K562 (cell line): ENCODE results near the gene IL12RB2. TPM values are rescaled to one million over a fixed set of nuclear protein-coding genes. Genes with fewer than 3 reads are reported as not detected.

Source experiments
- ATAC-seq: fragments of 200-7000 bp; cut with Tn5 transposase; 3 replicates; pipeline ENCODE4 v1.9.1; 2020; ENCODE audit warnings: moderate library complexity
- BruUV-seq: library from RNA; stranded (reverse); fragments of 400-500 nt; replicated peaks from 2 replicates; lab custom pipeline; 2021; lab: Mats Ljungman, UMichigan
- CTCF ChIA-PET: fragments of 300-600 bp; formaldehyde crosslinking; extraction: SDS; loops from one replicate; lab custom pipeline; 2021; ENCODE audit warnings: low intra/inter-chr PET ratio; lab: Yijun Ruan, JAX
- POLR2A ChIA-PET: fragments of 300-600, 350-650 bp; sonication (Branson Sonifier 250); formaldehyde crosslinking; extraction: SDS; loops from one replicate; lab custom pipeline; 2021; ENCODE audit warnings: antibody characterized with exemption, inconsistent platforms; lab: Yijun Ruan, JAX
- DNase-seq, 4 experiments: peaks; one replicate each; pipeline versions ENCODE4 v3.0.0 to v3.0.0-alpha.2; 2011 to 2018; ENCODE audit warnings: low spot score in 3 of 4, mixed read lengths in 3 of 4; ENCODE audit errors: extremely low read depth in 1 of 4
- FAIRE-seq: peaks from 2 replicates; lab custom pipeline; 2011; peaks lifted over from hg19 to GRCh38; lab: Jason Lieb, UNC
- H2AFZ ChIP-seq: 2 replicates; pipeline ENCODE4 v1.6.0; 2011; ENCODE audit warnings: low read depth, low read length, control low read depth, inconsistent platforms
- H3K27ac ChIP-seq: fragments of 200-600 bp; 3 replicates; pipeline ENCODE4 v1.8.0; 2011; ENCODE audit warnings: low read depth, mild to moderate bottlenecking, control low read depth, inconsistent platforms, low read length, moderate library complexity, mixed read lengths; ENCODE audit errors: extremely low read depth
- H3K27me3 ChIP-seq, 2 experiments: fragments of 300-600 bp in 1 of 2; 2 replicates in 1 of 2; 3 replicates in 1 of 2; pipeline versions ENCODE4 v1.6.0 to v1.8.0; 2011; ENCODE audit warnings: inconsistent platforms in 2 of 2, low read length in 2 of 2, mild to moderate bottlenecking in 1 of 2, mixed read lengths in 1 of 2, moderate library complexity in 1 of 2; ENCODE audit not compliant: control insufficient read depth in 2 of 2, insufficient read depth in 2 of 2
- H3K36me3 ChIP-seq: fragments of 300-600 bp; 3 replicates; pipeline ENCODE4 v1.8.0; 2011; ENCODE audit warnings: mild to moderate bottlenecking, low read length, inconsistent platforms; ENCODE audit not compliant: control insufficient read depth, insufficient read depth
- H3K4me1 ChIP-seq, 2 experiments: fragments of 200-600 bp in 1 of 2; replicated peaks in 1 of 2; 2 replicates in 1 of 2; 3 replicates in 1 of 2; pipeline versions ENCODE4 v1.5.1 to v1.8.0; 2011; ENCODE audit warnings: inconsistent platforms in 2 of 2, low read length in 2 of 2, mild to moderate bottlenecking in 1 of 2, mixed read lengths in 1 of 2, moderate library complexity in 1 of 2; ENCODE audit not compliant: control insufficient read depth in 2 of 2, insufficient read depth in 2 of 2
- H3K4me2 ChIP-seq: 2 replicates; pipeline ENCODE4 v1.6.1; 2011; ENCODE audit warnings: low read length, control low read depth, inconsistent platforms, mixed read lengths; ENCODE audit not compliant: insufficient read depth
- H3K4me3 ChIP-seq: fragments of 200-600 bp; sonication (generic), shearing (Covaris generic); 2 replicates; pipeline ENCODE4 v1.5.1; 2016; ENCODE audit warnings: control low read depth, inconsistent platforms
- H3K79me2 ChIP-seq: fragments of 200-600 bp; 3 replicates; pipeline ENCODE4 v1.8.0; 2011; ENCODE audit warnings: low read length, inconsistent platforms; ENCODE audit not compliant: control insufficient read depth, insufficient read depth
- H3K9ac ChIP-seq, 2 experiments: 2 replicates each; pipeline versions ENCODE4 v1.6.0 to v1.6.1; 2011; ENCODE audit warnings: low read depth in 2 of 2, low read length in 2 of 2, control low read depth in 1 of 2, inconsistent platforms in 1 of 2, mild to moderate bottlenecking in 1 of 2, mixed read lengths in 1 of 2; ENCODE audit not compliant: insufficient read depth in 1 of 2
- H3K9me1 ChIP-seq: one replicate; pipeline ENCODE4 v1.6.0; 2011; ENCODE audit warnings: inconsistent platforms, mild to moderate bottlenecking, low read length, moderate library complexity; ENCODE audit not compliant: control insufficient read depth, insufficient read depth
- H3K9me3 ChIP-seq: replicated peaks from 2 replicates; pipeline ENCODE4 v1.5.1; 2011; ENCODE audit warnings: low read depth, low read length, inconsistent platforms; ENCODE audit not compliant: control insufficient read depth, insufficient read depth
- H4K20me1 ChIP-seq: replicated peaks from 2 replicates; pipeline ENCODE4 v1.6.1; 2011; ENCODE audit warnings: low read length, inconsistent platforms, mixed read lengths; ENCODE audit not compliant: control insufficient read depth, insufficient read depth
- ARHGAP35 ChIP-seq: fragments of 450-650 bp; IDR thresholded peaks from 2 replicates; pipeline ENCODE4 v1.6.1; 2018; ENCODE audit not compliant: partially characterized antibody
- BHLHE40 ChIP-seq: IDR thresholded peaks from 2 replicates; pipeline ENCODE4 v1.6.1; 2011; ENCODE audit warnings: low read length, improper control_type of control experiment
- CHD1 ChIP-seq: fragments of 200-600 bp; sonication (generic); IDR thresholded peaks from one replicate; pipeline ENCODE4 v1.6.1; 2012; ENCODE audit warnings: mild to moderate bottlenecking, moderate library complexity, low read length, inconsistent platforms
- FOS ChIP-seq: IDR thresholded peaks from 3 replicates; pipeline ENCODE4 v1.6.1; 2011; ENCODE audit not compliant: insufficient read length; ENCODE audit errors: extremely low read depth
- GTF2F1 ChIP-seq: IDR thresholded peaks from 2 replicates; pipeline ENCODE4 v1.6.1; 2011; ENCODE audit warnings: low read depth, low read length, improper control_type of control experiment
- HINFP ChIP-seq: fragments of 450-650 bp; conservative IDR thresholded peaks from 2 replicates; pipeline ENCODE4 v1.6.1; 2016; ENCODE audit warnings: missing genetic modification characterization, low read depth, mild to moderate bottlenecking, control low read depth, missing compliant biosample characterization
- KAT2B ChIP-seq: IDR thresholded peaks from one replicate; pipeline ENCODE4 v1.6.1; 2012; ENCODE audit warnings: low read depth, mild to moderate bottlenecking, control low read depth, inconsistent platforms, low read length, moderate library complexity
- KDM4B ChIP-seq, 2 experiments: fragments of 450-650 bp in 1 of 2; sonication (generic) in 1 of 2; IDR thresholded peaks; 2 replicates each; pipeline ENCODE4 v1.6.1; 2016 to 2017; ENCODE audit warnings: borderline replicate concordance in 2 of 2, antibody characterized with exemption in 1 of 2, low read depth in 1 of 2, mild to moderate bottlenecking in 1 of 2
- MECOM ChIP-seq: fragments of 250-450 bp; sonication (Bioruptor Pico); IDR thresholded peaks from 2 replicates; pipeline ENCODE4 v1.8.0; 2022; ENCODE audit warnings: inconsistent platforms
- RAD51 ChIP-seq: fragments of 450-650 bp; IDR thresholded peaks from 2 replicates; pipeline ENCODE4 v1.7.1; 2016; ENCODE audit warnings: low read depth, mild to moderate bottlenecking, borderline replicate concordance
- U2AF1 ChIP-seq: fragments of 200-400 bp; formaldehyde crosslinking; optimal IDR thresholded peaks from 2 replicates; pipeline ENCODE3; 2017; ENCODE audit warnings: mild to moderate bottlenecking, low read depth, low read length, moderate library complexity
- ZC3H4 ChIP-seq: sonication (generic); formaldehyde crosslinking; IDR thresholded peaks from 2 replicates; pipeline ENCODE4 v1.9.0; 2021; ENCODE audit warnings: missing genetic modification reagents, borderline replicate concordance
- ZNF316 ChIP-seq: fragments of 450-650 bp; IDR thresholded peaks from 2 replicates; pipeline ENCODE4 v1.6.1; 2016
- ZNF584 ChIP-seq: fragments of 200-800 bp; sonication (Bioruptor generic); IDR thresholded peaks from 2 replicates; pipeline ENCODE4 v1.6.1; 2016; ENCODE audit warnings: low read depth, mild to moderate bottlenecking, missing genetic modification characterization, missing compliant biosample characterization
- ZNF668 ChIP-seq: fragments of 250-450 bp; sonication (Bioruptor Pico); IDR thresholded peaks from 2 replicates; pipeline ENCODE4 v1.8.0; 2022; ENCODE audit warnings: mild to moderate bottlenecking, inconsistent platforms
- ZNF77 ChIP-seq: fragments of 250-450 bp; sonication (Bioruptor Pico); IDR thresholded peaks from 2 replicates; pipeline ENCODE4 v1.5.0; 2020
- WGBS: fragments of 100-300 bp; shearing (Covaris generic); methylation state at CpG from one replicate; pipeline ENCODE4 v1.1.6; 2016; ENCODE audit warnings: low coverage, mixed read lengths; ENCODE audit not compliant: insufficient coverage; ENCODE audit errors: missing lambda C conversion rate; 5-methylcytosine and 5-hydroxymethylcytosine counted together
- in situ Hi-C: fragments of 300-500 bp; cut with MboI; formaldehyde crosslinking; loops from 4 replicates; pipeline ENCODE4 v1.15.0; 2018; ENCODE audit warnings: inconsistent platforms, mixed read lengths
- intact Hi-C: fragments of 100-400 bp; cut with micrococcal nuclease; formaldehyde crosslinking; loops from 2 replicates; pipeline ENCODE4 v1.14.2; 2022
- polyA plus RNA-seq, 8 experiments: library from polyadenylated mRNA; depleted of rRNA in 4 of 8; stranded (reverse) in 5 of 8; unstranded in 3 of 8; fragments of >200 nt; fragmentation: Nextera tagmentation in 2 of 8; fragmentation: Illumina TruSeq in 1 of 8; extraction: Ambion mirVana in 2 of 8; extraction: Trizol in 1 of 8; gene quantifications; 2 replicates each; pipeline versions ENCODE4 v1.2.1 to v1.2.3, GENCODE V29; 2011 to 2014; ENCODE audit warnings: inconsistent platforms in 1 of 8, missing spikeins in 1 of 8
- total RNA-seq, 7 experiments: library from RNA; depleted of rRNA in 6 of 7; stranded (reverse); fragments of >200 nt in 6 of 7; fragmentation: Illumina TruSeq in 2 of 7; extraction: Trizol in 2 of 7; gene quantifications; 2 replicates each; pipeline versions ENCODE4 v1.2.1 to v1.2.3, GENCODE V29; 2011 to 2021; ENCODE audit warnings: low replicate concordance in 1 of 7
- TF ChIP-seq, protein P1 (sequence below): IDR thresholded peaks from 2 replicates; pipeline ENCODE4 v1.6.1; 2014; ENCODE audit warnings: antibody characterized with exemption
- TF ChIP-seq, protein P2 (sequence below): fragments of 450-650 bp; IDR thresholded peaks from 2 replicates; pipeline ENCODE4 v1.6.1; 2016; ENCODE audit warnings: missing biosample characterization, missing genetic modification characterization

The IL12RB2 gene
- total and polyA plus RNA-seq, 9 of the 15 experiments (the other 6 are each of a cell fraction or from before 2014, with no cell fraction given) = 0.39 to 3.3 (median 1.9) TPM

DNA sequence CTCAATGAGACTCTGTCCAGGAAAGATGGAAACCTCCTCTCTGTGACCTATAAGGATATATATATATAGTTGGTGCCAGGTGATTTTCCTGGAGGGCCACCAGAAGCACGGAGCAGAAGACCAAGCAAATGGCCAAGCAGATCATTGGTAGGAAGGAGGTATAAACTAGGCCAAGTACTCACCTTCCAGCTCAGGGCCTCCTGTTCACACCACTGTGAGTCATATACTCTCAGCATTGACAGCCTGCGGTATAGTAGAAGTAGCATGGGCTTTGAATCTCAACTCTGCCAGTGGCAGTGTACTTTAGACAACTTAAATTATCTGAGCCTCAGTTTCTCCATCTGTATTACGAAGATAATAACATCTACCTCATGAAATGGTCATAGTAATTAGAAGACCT, 15.4 kb downstream of the IL12RB2 start:
- no TSS peak for BruUV-seq
- H4K20me1 ChIP-seq = no peaks in the 10 kb centered on the region
- ATAC-seq (no peak), FAIRE-seq (no peak), DNase-seq (no peak)
- no peaks in the 10 kb centered on the region for H3K79me2 ChIP-seq
- no peak overlapping the region for H3K9ac ChIP-seq
- H3K27me3 ChIP-seq = no peaks in the 10 kb centered on the region
- 21% methylated on average over 3 of the region's 3 CpGs for WGBS
- no peaks in the 10 kb centered on the region for H3K9me1 ChIP-seq
- no peak for TF ChIP-seq RAD51
- TF ChIP-seq ZC3H4 (CRISPR knock-in tag) = no peak
- no peak for TF ChIP-seq HINFP
- no peak for TF ChIP-seq KDM4B (IDR thresholded peaks at IDR 0.05; ENCODE audit: borderline replicate concordance in 2 of 2, low read depth in 1 of 2)
- no peak for TF ChIP-seq FOS
- no peak for TF ChIP-seq ZNF316
- TF ChIP-seq BHLHE40 = no peak
- no peak for TF ChIP-seq KAT2B
- no peak for TF ChIP-seq CHD1
- TF ChIP-seq U2AF1 = no peak
- TF ChIP-seq MECOM (CRISPR knock-in tag) = no peak
- TF ChIP-seq, protein P1, sequence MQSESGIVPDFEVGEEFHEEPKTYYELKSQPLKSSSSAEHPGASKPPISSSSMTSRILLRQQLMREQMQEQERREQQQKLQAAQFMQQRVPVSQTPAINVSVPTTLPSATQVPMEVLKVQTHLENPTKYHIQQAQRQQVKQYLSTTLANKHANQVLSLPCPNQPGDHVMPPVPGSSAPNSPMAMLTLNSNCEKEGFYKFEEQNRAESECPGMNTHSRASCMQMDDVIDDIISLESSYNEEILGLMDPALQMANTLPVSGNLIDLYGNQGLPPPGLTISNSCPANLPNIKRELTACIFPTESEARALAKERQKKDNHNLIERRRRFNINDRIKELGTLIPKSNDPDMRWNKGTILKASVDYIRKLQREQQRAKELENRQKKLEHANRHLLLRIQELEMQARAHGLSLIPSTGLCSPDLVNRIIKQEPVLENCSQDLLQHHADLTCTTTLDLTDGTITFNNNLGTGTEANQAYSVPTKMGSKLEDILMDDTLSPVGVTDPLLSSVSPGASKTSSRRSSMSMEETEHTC = no peak
- no peak for TF ChIP-seq GTF2F1
- TF ChIP-seq, protein P2, sequence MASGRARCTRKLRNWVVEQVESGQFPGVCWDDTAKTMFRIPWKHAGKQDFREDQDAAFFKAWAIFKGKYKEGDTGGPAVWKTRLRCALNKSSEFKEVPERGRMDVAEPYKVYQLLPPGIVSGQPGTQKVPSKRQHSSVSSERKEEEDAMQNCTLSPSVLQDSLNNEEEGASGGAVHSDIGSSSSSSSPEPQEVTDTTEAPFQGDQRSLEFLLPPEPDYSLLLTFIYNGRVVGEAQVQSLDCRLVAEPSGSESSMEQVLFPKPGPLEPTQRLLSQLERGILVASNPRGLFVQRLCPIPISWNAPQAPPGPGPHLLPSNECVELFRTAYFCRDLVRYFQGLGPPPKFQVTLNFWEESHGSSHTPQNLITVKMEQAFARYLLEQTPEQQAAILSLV (tag) = no peak
- TF ChIP-seq ZNF584 (CRISPR knock-in tag) = no peak
- no peak for TF ChIP-seq ARHGAP35
- TF ChIP-seq ZNF77 (CRISPR knock-in tag) = no peak
- TF ChIP-seq ZNF668 (CRISPR knock-in tag) = no peak
- in situ Hi-C loops = no loop called here
- no peak overlapping the region for H2AFZ ChIP-seq
- H3K4me3 ChIP-seq = no peak overlapping the region
- H3K27ac ChIP-seq = no peak overlapping the region
- CTCF ChIA-PET = no interaction called here
- H3K4me2 ChIP-seq = no peak overlapping the region
- intact Hi-C loops = no loop called here
- no peaks in the 10 kb centered on the region for H3K4me1 ChIP-seq
- H3K36me3 ChIP-seq = no peaks in the 10 kb centered on the region
- no peaks in the 10 kb centered on the region for H3K9me3 ChIP-seq
- POLR2A ChIA-PET = interaction anchor here (0.6 to 0.8 kb wide), 2 partner anchors 16 to 1315 kb away, joined by 3 read pairs; no protein-coding TSS in a partner anchor
